Heart right ventricle (tissue), 16 donors: ENCODE measurements around the gene KIF6. TPM values are rescaled to one million over a fixed set of nuclear protein-coding genes. Genes with fewer than 3 reads are reported as not detected.

Experiments
- ATAC-seq, 8 donors: fragments of 200-7000 bp; cut with Tn5 transposase; one replicate each; pipeline ENCODE4 v1.9.1; 2020; ENCODE audit warnings: mild to moderate bottlenecking in 8 of 8, moderate library complexity in 8 of 8, moderate number of reproducible peaks in 1 of 8
- DNase-seq, 2 donors: peaks; one replicate each; pipeline ENCODE4 v3.0.0-alpha.2; 2020
- H3K27ac ChIP-seq, 10 donors: fragments of 200-600 bp; sonication (generic) in 2 of 10; one replicate each; pipeline versions ENCODE4 v1.5.0 to v1.8.0; 2020 to 2022; ENCODE audit warnings: mild to moderate bottlenecking in 3 of 10
- H3K27me3 ChIP-seq, 7 donors: fragments of 200-600 bp; one replicate each; pipeline ENCODE4 v1.8.0; 2021 to 2022; ENCODE audit warnings: mild to moderate bottlenecking in 2 of 7
- H3K36me3 ChIP-seq, 9 donors: fragments of 200-600 bp; sonication (generic) in 1 of 9; one replicate each; pipeline versions ENCODE4 v1.5.0 to v1.8.0; 2020 to 2022; ENCODE audit warnings: mild to moderate bottlenecking in 2 of 9
- H3K4me1 ChIP-seq, 9 donors: fragments of 200-600 bp; sonication (generic) in 1 of 9; one replicate each; pipeline versions ENCODE4 v1.5.0 to v1.8.0; 2020 to 2022; ENCODE audit warnings: mild to moderate bottlenecking in 4 of 9
- H3K4me3 ChIP-seq, 10 donors: fragments of 200-600 bp; sonication (generic) in 2 of 10; one replicate each; pipeline versions ENCODE4 v1.5.0 to v1.8.0; 2020 to 2022; ENCODE audit warnings: mild to moderate bottlenecking in 7 of 10, moderate library complexity in 2 of 10
- H3K9me3 ChIP-seq, 11 donors: fragments of 200-600 bp in 10 of 11; sonication (generic) in 2 of 11; one replicate each; pipeline versions ENCODE4 v1.5.0 to v1.8.0; 2013 to 2022; ENCODE audit warnings: mild to moderate bottlenecking in 2 of 11, control low read depth in 1 of 11, moderate library complexity in 1 of 11
- CTCF ChIP-seq, 9 donors: fragments of 200-600 bp; sonication (generic) in 2 of 9; IDR thresholded peaks; one replicate each; pipeline versions ENCODE4 v1.5.0 to v1.8.0; 2021 to 2022; ENCODE audit warnings: antibody characterized with exemption in 9 of 9, mild to moderate bottlenecking in 5 of 9, moderate library complexity in 1 of 9
- WGBS, 2 donors: extraction: QIAGEN DNeasy Blood & Tissue Kit; methylation state at CpG; one replicate each; pipeline ENCODE4 v1.1.7; 2013; ENCODE audit warnings: inconsistent platforms in 1 of 2; 5-methylcytosine and 5-hydroxymethylcytosine counted together
- intact Hi-C, 10 donors: fragments of 100-400 bp; cut with DNase I; formaldehyde crosslinking; loops; one replicate each; pipeline versions ENCODE4 v1.11.1 to v1.14.2; 2022
- polyA plus RNA-seq, 2 donors: library from polyadenylated mRNA; stranded (reverse); fragments of 200-250 nt; gene quantifications; one replicate each; pipeline ENCODE4 v1.2.3, GENCODE V29; 2013
- total RNA-seq, 10 donors: library from RNA; stranded (reverse); fragmentation: NEBNext Ultra II Directional in 3 of 10; extraction: Animal tissue kit (Norgen Biotek cat#: 25700) in 3 of 10; gene quantifications; one replicate each; pipeline versions ENCODE4 v1.2.1 to v1.2.4, GENCODE V29; 2021 to 2023
- donor health status: Arrhythmogenic right ventricular cardiomyopathy.
- donor health status: ischemic (EF 13 %, LVEDD 7.1; RV severe dilation, severe dysfunction).
- donor health status: healthy with polysubstance abuse.
- donor health status: DM: no; HTN: yes; CAD: no.
- donor health status: DM: no; HTN: no; CAD: no.
- donor health status: ischemic (EF 25% LVEDD 6.9; RV normal size, moderate dysfunction).
- donor health status: ischemic (EF 25% LVEDD 5.7; RV mildly dilated, moderate dysfunction).
- donor health status: healthy.
- donor health status: DM: yes; HTN: yes; CAD: no.
- donor health status: Ischemic cardiomyopathy.
- donor health status: ischemic (EF 35%, LVEDD 5.7; RV mildly dilated, moderate dysfunction).
- donor health status: nonischemic (EF 11% LVEDD 7.7; RV severe dilation, severe dysfunction).
- donor health status: DM: yes; HTN: yes; CAD: no.
- donor health status: PGD.
- donor health status: ischemic (EF 29% LVEDD 5.4; RV normal size, mild dysfunction).
- donor health status: nonischemic (EF 23%, LVEDD 6.1; RV moderate dilation, normal function).

Gene KIF6
- total and polyA plus RNA-seq, 12 donors = 0.01 to 1.6 (median 0.45) TPM; not detected in 2

- ATAC-seq (no peak), DNase-seq (no peak)
- no peak for TF ChIP-seq CTCF (IDR thresholded peaks at IDR 0.05)
- intact Hi-C loops = no loop called here
- H3K4me3 ChIP-seq = no peak overlapping the region
- H3K4me1 ChIP-seq = no peaks in the 10 kb centered on the region
- H3K36me3 ChIP-seq = no peaks in the 10 kb centered on the region
- no peak overlapping the region for H3K27ac ChIP-seq
- WGBS, 2 donors = 60 to 68% methylated on average over 3 of the region's 3 CpGs
- H3K9me3 ChIP-seq = no peaks in the 10 kb centered on the region
- no peaks in the 10 kb centered on the region for H3K27me3 ChIP-seq
These were observed 151.7 kb downstream of the KIF6 start for GRCh38 chr6:39573541-39573940.

- intact Hi-C loops = no loop called here
- Histone ChIP-seq H3K4me3 (no peak overlapping the region), H3K9me3 (no peaks in the 10 kb centered on the region), H3K27me3 (no peaks in the 10 kb centered on the region), H3K27ac (no peak overlapping the region), H3K4me1 (no peaks in the 10 kb centered on the region), H3K36me3 (no peaks in the 10 kb centered on the region)
- 76% methylated on average over 3 of the region's 3 CpGs for WGBS, 2 donors
- DNase-seq = no peak
- no peak for ATAC-seq
- no peak for TF ChIP-seq CTCF (IDR thresholded peaks at IDR 0.05)
These were observed 152.4 kb downstream of the KIF6 start for GRCh38 chr6:39572661-39573340.

GRCh38 chr6:39568896-39569295 lies 156.3 kb downstream of the KIF6 start:
- no peak for TF ChIP-seq CTCF (IDR thresholded peaks at IDR 0.05)
- ATAC-seq = no peak
- 56 to 57% methylated on average over 1 of the region's 1 CpG for WGBS, 2 donors

GRCh38 chr6:39567091-39567490 lies 158.1 kb downstream of the KIF6 start:
- Histone ChIP-seq H3K4me1 (no peaks in the 10 kb centered on the region), H3K27me3 (no peaks in the 10 kb centered on the region), H3K27ac (no peak overlapping the region), H3K36me3 (no peaks in the 10 kb centered on the region), H3K4me3 (no peak overlapping the region), H3K9me3 (no peaks in the 10 kb centered on the region)
- ATAC-seq (no peak), DNase-seq (no peak)
- intact Hi-C loops = no loop called here
- 98% methylated on average over 2 of the region's 2 CpGs for WGBS, 2 donors
- no peak for TF ChIP-seq CTCF (IDR thresholded peaks at IDR 0.05)

More at GRCh38 chr6:39568896-39569295, 156.3 kb downstream of the KIF6 start:
- intact Hi-C loops = no loop called here
- DNase-seq = no peak
- no peaks in the 10 kb centered on the region for H3K36me3 ChIP-seq
- H3K4me1 ChIP-seq = no peaks in the 10 kb centered on the region
- H3K4me3 ChIP-seq = no peak overlapping the region
- H3K9me3 ChIP-seq = no peaks in the 10 kb centered on the region
- H3K27me3 ChIP-seq = no peaks in the 10 kb centered on the region
- no peak overlapping the region for H3K27ac ChIP-seq
